ENCODE results near the gene DNAJC18.

DNAJC18 gene

DNA sequence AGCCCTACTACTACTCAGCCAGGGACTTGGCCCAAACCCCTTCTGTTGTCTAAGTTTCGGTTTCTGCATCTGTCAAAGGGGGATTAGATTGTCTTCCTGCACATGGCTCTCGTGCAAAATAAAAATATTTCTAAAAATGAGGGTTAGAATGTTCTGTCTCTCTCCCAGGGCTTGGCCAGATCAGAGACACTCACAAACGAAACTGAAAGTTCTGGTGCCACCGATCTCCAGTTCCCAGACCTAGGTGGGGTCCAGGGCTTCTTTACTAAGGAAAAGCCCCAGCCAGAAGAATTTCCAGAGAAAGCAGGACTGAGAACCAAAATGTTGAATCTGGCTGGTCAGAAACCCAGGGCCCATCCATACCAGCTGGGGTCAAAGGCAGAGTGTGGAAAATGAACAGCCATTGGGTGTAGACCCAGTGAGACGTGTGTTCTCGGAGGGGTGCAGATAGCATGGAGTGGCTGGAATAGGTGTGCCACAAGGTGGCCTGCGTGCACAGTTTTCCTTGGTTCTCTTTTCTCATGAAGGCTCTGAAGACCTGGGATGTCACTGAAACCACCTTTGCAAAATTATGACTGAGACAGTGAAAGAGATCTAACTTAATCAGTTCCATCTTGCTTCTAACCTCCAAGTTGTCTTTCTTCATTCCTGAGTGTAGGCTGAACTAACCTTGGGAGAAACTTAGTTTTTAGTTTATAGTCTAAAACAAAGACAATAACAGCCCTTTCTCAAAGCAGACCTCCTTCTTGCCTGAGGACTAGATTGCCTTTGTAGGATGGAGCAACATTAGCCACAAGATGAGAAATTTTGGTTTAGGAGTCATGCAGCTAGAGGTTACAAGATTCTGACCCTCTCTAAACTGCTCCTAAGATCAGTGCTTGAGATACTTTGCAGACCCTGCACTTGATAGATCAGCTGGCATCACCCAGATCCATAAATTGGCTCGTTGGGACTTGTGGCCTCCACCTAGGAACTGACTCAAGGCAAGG, 54.0 kb downstream of the DNAJC18 start:
- DNase-seq, result no peak

- DNase-seq, result no peak
Observed at GRCh38 chr5:139384591-139385051, 54.7 kb downstream of the DNAJC18 start.

GRCh38 chr5:139383993-139384590, 55.2 kb downstream of the DNAJC18 start:
- DNase-seq, result no peak

DNA sequence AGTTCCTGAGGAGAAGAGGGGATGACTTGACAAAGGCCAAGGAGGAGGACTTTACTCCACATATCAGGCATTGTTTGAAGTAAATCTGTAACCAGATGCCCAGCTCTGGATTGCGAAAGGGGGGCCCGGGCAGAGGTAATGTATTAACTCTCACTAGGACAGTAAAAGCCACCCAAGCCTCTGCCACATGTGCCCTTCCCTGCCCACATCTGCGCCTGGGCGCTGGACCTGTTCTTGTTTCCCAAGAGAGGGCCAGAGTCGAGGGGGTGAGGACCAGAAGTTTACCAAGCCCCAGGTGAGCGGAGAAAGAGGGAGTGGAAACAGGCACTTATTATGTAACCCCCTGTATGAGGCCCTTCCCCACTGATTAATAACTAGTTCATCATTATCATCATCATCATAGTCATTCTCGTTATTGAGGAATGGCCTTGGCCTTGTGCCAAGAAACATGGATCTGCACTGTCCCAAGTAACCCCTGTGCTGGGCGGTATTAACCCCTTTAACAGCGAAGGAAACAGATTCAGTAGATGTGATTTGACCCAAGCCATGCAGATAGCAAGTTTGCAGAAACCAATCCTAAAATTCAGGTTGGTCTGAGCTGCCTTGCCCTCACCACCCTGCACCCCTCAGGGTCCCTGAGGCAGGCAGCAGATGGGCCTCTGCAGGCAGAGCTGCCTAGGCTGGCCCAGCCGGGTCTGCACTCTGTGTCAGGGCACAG, 55.9 kb downstream of the DNAJC18 start, which contains the start of gene SLC23A1:
TSS of gene SLC23A1 (minus strand) at position 23 of the 718 bp plus-strand sequence. CDS start 44 bp downstream, outside the sequence.
- no peak for DNase-seq

- no peak for DNase-seq
Observed at GRCh38 chr5:139382807-139383206, 56.5 kb downstream of the DNAJC18 start.

DNA sequence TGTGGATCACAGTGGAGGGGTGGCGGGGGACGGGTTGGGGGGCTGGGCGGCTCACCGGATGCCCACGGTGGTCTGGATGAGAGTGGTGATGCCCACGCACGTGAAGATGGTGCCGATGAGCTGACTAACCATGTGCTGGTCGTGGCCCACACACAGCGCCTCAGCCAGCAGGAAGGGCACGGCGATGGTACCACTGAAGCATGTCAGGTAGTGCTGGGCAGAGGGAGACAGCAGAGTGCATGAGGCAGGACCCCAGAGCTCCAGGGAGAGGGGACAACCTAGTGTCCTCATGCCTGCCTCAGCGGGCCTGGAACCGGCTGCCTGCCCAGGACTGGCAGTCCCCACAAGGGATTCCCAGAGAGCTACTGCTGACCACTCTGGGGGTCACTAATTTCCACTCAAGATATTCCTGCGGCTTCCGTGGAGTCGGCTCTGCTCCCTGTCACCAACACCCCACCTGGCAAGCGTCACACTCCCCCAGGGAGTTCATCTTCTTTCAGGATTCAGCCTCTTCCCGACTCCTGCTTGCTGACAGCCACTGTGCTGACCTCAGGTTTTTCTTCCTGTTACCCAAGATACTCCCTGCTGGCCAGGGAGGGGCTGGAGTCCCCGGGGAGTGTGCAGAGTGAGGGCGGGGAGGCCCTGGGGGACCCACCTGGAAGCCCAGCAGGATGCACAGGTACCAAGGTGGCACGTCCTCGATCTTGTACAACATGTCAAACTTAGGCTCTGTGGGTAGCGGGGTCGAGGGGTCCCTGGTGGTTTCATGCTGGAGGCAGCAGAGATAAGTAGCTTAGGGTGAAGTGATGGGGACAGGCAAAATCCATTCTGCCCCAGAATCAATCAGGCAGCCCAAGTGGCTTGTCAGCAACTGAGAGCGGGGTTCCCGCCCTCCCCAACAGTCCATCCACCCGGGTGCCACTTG, 57.2 kb downstream of the DNAJC18 start:
- DNase-seq, result no peak

DNA sequence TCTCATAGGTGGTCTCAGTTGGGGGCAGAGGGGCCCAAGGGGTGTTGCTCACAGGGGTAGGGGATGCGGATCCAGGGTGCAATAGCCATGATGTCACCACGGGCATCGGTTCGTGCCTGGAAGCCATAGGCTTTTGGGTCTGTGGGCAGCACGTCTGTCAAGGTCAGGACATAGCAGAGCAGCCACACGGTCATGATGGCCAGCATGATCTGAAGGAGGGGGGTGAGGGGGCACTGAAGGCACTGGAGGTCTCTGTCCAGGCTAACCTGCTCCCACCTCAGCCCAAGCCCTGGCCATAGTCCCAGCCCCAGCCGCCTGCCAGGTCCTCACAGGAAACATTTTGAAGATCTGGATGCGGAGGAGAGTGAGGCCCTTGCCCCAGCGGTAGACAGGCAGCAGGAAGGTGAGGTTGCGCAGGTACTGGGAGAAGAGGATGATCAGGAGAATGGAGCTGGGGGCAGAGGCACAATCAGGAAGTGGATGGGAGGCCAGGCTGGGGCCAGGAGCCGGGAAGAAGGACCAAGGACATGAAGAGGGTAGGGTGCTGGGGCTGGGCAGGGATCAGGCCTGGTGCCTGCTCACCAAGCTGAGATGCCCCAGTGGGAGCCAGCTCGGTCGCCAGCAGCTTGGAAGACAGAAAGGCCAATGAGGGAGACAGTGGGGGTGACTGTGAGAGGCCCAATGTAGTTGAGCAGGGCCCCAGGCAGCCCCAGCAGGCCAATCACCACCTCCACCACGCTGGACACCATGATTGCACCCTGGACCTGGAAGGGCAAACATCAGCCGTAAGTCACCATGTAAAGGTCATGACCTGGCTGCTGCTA, 59.5 kb downstream of the DNAJC18 start:
- DNase-seq, result no peak

- DNase-seq, result no peak
Observed at GRCh38 chr5:139378941-139379361, 60.4 kb downstream of the DNAJC18 start.

- no peak for DNase-seq
Observed at GRCh38 chr5:139378101-139378825, 61.1 kb downstream of the DNAJC18 start.

- DNase-seq, result no peak
Observed at GRCh38 chr5:139377226-139377625, 62.1 kb downstream of the DNAJC18 start.

DNA sequence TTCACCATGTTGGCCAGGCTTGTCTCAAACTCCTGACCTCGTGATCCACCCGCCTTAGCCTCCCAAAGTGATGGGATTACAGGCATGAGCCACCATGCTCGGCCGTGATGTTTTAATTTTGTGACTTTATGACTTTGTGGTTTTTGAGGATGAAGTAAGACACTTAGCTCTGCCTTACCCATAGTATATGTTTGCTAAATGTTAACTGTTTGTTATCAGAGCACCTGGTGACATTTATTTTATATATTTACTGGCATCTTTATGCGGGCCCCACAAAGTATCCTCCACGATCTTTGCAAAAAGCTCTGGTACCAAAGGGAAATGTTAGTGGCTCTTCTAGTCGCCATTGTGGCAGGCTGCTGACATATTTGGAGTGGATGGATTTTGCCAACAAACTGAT, 63.0 kb downstream of the DNAJC18 start:
- no peak for DNase-seq

- DNase-seq, result no peak
Observed at GRCh38 chr5:139374909-139375308, 64.4 kb downstream of the DNAJC18 start.

DNA sequence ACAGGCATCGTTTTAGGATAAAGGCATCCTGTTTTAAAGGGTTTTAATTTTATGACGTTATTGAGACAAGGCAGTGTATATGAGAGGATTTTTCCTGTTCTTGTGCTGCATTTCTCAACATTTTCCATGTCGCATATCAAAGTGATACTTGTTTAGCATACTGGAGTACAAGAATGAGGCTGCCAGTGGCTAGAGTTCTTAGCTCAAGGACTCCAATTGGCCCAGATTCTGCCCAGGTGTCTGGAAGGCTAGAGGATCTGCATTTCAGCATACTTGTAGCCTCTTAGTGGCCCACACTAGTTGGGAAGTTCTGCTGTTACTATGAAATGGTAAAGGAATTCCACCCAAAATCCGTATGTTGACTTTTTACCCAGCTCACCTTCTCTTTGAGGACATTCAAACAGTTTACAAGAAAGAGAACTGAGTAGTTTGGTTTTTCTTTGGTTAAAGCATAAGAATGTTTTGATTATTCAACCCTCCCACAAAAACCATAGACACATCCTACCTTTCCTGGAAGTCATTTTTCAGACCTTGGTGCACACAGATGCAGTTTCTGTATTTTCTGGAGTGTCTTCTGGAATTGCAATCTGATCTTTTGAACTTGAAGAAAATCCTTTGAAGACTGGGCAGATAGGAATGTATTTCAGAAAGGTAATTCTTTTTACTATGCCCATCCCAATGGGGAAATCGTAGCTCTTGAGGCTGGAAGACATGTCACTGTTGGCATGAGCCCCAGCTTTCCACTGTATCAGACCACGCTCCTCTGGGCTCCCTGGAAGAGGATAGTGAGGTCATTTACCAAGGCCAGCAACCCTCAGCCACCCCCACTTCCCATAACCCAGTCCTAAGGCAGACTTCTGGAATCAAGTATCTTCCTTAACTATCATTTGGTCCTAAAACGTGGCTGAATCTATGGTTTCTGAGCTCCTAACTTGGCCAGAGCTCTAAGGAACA, 67.6 kb downstream of the DNAJC18 start:
- DNase-seq, result no peak

- DNase-seq, result no peak
Observed at GRCh38 chr5:139369181-139369580, 70.1 kb downstream of the DNAJC18 start.

DNA sequence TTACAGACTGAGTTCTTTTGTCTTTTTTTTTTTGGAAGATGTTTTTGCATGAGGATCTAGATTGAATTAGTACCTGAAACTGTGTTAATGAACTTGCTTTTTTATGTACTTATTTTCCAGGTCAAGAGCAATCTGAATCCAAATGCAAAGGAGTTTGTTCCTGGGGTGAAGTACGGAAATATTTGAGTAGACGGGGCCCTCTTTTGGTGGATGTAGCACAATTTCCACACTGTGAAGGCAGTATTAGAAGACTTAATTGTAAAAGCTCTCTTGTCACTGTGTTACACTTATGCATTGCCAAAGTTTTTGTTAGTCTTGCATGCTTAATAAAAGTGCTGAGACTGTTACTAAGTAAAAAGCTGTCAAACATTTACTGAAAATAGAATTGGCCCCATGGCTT, 70.7 kb downstream of the DNAJC18 start:
- no peak for DNase-seq

- DNase-seq, result no peak
Observed at GRCh38 chr5:139364466-139364865, 74.9 kb downstream of the DNAJC18 start.

- no peak for DNase-seq
Observed at GRCh38 chr5:139363937-139364336, 75.4 kb downstream of the DNAJC18 start.

GRCh38 chr5:139361835-139362429, 77.4 kb downstream of the DNAJC18 start:
- DNase-seq, result no peak

GRCh38 chr5:139360384-139360783, 78.9 kb downstream of the DNAJC18 start:
- no peak for DNase-seq
